Measurements from ENCODE around the gene BANF2.

Gene BANF2

DNA sequence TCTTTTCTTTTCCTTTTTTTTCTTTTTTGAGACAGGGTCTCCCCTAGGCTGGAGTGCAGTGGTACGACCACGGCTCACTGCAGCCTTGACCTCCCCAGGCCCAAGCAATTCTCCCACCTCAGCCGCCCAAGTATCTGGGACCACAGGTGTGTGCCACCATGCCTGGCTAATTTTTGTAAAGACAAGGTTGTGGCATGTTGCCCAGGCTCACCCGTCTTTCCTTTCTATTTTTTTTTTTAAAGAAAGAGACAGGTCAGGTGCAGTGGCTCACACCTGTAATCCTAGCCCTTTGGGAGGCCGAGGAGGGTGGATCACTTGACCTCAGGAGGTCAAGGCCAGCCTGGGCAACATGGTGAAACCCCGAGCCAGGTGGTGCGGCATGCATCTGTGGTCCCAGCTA is 16.6 kb downstream of the BANF2 start:
- no peak for ATAC-seq (ENCODE audit: low read depth)
- H3K36me3 Mint-ChIP-seq: no peaks in the 10 kb centered on the region

DNA sequence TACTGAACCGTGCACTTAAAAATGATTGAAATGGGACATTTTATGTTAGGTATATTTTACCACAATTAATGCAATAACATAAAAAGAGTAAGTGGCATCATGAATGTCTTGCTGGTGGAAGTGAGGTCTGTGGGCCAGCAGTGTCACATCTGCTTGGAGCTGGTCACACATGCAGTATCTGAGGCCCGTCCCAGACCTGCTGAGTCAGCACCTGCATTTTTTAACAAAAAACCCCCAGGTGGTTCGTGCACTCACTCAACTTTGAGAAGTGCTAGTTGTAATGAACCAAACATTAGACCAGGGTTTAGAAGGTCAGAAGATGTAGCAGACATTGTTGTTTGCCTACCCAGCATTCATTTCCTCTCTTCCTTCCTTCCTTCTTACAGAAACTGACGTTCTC is 21.0 kb downstream of the BANF2 start:
- H3K27me3 Mint-ChIP-seq: peaks cover 5% of the 10 kb centered on the region
- no peak overlapping the region for H3K27ac Mint-ChIP-seq
- DNase-seq (ENCODE audit: low spot score in 2 of 2) (no peak), ATAC-seq (ENCODE audit: low read depth) (no peak)
- no peaks in the 10 kb centered on the region for H3K36me3 Mint-ChIP-seq
- H3K4me3 Mint-ChIP-seq: no peak overlapping the region
- H3K9me3 Mint-ChIP-seq: no peaks in the 10 kb centered on the region
- H3K4me1 Mint-ChIP-seq: no peaks in the 10 kb centered on the region

More for the DNA sequence above, 16.6 kb downstream of the BANF2 start:
- Mint-ChIP-seq H3K27me3 (peaks cover 10% of the 10 kb centered on the region), H3K9me3 (no peaks in the 10 kb centered on the region), H3K4me3 (no peak overlapping the region), H3K27ac (no peak overlapping the region), H3K4me1 (no peaks in the 10 kb centered on the region)
- no peak for DNase-seq (ENCODE audit: low spot score in 2 of 2)

DNA sequence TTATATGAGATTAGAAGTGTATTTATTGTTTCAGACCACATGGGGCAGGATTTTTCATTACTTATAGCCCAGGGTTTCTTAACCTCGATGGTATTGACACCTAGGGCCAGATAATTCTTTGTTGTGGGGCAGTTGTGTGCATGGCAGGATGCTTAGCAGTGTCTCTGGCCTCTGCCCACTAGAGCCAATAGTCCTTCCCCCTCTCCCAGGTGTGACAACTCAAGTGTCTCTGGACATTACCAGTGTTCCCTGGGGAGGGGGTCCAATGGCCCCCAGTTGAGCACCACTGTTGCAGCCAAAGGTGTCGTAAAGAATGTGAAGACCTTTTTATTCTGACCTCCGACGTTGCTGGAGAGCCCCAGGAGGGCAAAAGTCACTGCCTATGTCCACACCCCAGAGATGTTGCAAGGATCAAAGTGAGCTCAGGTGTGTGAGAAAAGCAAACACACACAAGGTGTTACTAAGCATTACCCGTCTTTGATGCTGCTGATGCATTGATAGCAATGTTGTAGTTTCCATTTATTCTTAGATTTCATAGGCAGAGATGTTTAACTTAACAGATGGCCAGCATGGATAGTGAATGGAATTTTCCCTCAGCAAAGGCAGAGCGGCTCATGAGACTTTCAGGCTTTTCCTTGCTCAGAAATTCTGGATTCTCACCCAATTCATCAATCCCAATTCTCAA is 22.2 kb downstream of the BANF2 start:
- ATAC-seq (ENCODE audit: low read depth): no peak
- Mint-ChIP-seq H3K27me3 (peaks cover 5% of the 10 kb centered on the region), H3K27ac (no peak overlapping the region), H3K4me3 (no peak overlapping the region), H3K9me3 (no peaks in the 10 kb centered on the region), H3K36me3 (no peaks in the 10 kb centered on the region), H3K4me1 (no peaks in the 10 kb centered on the region)
- DNase-seq (ENCODE audit: low spot score in 2 of 2): no peak

DNA sequence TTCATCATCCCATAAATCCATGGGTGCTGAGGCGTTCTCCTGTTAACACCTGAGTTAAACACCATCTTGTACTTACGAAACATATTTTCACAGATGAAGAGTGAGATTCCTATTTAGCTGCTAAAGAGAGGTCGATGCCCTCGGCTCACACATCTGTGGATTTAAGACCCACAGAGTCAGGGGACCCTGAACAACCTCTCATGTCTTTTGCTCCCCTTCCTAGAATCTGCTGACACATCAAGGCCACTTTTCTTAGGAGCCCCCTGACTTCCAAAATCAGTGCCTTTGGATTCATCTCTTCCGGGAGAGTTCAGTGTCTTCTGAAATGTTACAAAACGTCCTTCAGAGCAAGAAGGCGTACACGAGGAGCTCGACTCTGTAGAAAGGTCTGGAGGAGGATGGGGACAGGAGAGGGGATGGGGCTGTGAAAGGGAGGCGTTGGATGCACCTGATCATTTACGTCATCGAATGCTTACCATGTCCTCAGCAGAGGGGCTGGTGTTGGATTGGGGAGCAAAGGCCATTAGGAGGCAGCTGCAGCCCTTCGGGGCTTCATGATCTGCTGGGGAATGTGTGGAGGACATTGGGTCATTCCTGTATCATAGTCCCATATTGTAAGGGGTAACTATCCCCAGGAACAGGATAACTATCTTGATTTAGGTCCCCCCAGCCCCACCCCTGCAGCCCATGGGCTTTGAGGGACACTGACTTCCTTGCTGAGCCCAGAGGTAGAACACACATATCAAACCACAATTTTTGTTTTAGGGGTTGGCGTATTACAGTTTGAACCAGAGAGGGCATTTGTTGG is 22.9 kb downstream of the BANF2 start:
- ATAC-seq (ENCODE audit: low read depth) (no peak), DNase-seq (ENCODE audit: low spot score in 2 of 2) (no peak)
- H3K27me3 Mint-ChIP-seq: peaks cover 5% of the 10 kb centered on the region
- no peaks in the 10 kb centered on the region for H3K4me1 Mint-ChIP-seq
- no peaks in the 10 kb centered on the region for H3K36me3 Mint-ChIP-seq
- H3K27ac Mint-ChIP-seq: no peak overlapping the region
- no peak overlapping the region for H3K4me3 Mint-ChIP-seq
- H3K9me3 Mint-ChIP-seq: no peaks in the 10 kb centered on the region

DNA sequence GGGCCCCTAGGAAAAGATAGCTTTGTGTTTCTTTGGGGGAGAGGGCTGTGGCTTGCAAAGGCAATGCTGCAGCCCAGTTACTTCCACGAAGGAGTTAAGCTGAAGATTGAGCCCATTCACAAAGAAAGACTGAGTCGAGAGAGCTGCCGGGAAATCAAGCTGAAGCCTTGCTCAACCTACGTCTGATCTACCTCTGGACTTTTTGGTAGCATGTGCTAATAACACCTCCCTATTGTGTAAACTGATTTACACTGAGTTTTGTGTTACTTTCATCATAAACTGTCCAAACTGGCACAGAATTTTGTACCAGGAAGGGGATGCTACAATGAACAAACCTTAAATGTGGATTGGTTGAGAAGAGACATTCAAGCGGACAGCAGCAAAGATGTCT is 23.5 kb downstream of the BANF2 start:
- Mint-ChIP-seq H3K4me3 (no peak overlapping the region), H3K9me3 (no peaks in the 10 kb centered on the region), H3K27me3 (peaks cover 5% of the 10 kb centered on the region), H3K36me3 (no peaks in the 10 kb centered on the region), H3K27ac (no peak overlapping the region), H3K4me1 (no peaks in the 10 kb centered on the region)
- ATAC-seq (ENCODE audit: low read depth) (no peak), DNase-seq (ENCODE audit: low spot score in 2 of 2) (no peak)

DNA sequence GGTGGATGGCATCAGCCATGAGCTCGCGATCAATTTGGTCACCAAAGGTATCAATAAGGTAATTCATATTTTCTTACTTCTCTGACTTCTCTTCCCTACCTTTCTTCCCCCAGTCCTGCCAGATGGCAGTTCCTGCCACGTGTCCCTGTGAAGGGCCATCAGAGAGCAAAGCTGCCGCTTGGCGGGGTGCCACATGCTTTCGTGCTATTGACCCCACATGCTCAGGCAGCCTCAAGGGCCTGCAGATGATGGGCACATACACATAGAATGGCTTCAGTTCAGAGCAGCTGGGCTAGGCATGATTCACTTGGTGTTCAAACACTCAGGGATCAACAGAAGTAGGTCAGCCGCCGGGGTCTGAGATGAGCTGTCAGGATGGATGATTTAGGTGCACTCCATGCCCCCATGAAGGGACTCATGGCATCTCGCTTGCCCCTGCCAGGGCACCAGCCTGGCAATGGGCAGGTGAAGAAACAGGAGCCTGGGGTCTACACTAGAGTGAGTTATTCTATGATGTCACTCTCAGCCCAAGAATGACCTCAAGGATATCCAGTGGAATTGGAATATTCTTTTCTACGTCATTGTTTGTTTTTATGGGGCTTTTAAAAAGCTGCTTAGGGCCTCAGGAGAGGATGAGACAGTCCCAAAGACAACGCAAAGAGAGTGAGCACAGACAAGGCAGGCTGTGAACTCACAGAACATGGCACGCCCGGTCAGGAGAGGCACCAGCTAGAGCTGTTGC is 25.5 kb downstream of the BANF2 start:
- H3K27ac Mint-ChIP-seq: no peak overlapping the region
- peaks cover 6% of the 10 kb centered on the region for H3K27me3 Mint-ChIP-seq
- DNase-seq (ENCODE audit: low spot score in 2 of 2) (no peak), ATAC-seq (ENCODE audit: low read depth) (no peak)
- no peaks in the 10 kb centered on the region for H3K36me3 Mint-ChIP-seq
- H3K4me1 Mint-ChIP-seq: no peaks in the 10 kb centered on the region
- no peaks in the 10 kb centered on the region for H3K9me3 Mint-ChIP-seq
- H3K4me3 Mint-ChIP-seq: no peak overlapping the region

DNA sequence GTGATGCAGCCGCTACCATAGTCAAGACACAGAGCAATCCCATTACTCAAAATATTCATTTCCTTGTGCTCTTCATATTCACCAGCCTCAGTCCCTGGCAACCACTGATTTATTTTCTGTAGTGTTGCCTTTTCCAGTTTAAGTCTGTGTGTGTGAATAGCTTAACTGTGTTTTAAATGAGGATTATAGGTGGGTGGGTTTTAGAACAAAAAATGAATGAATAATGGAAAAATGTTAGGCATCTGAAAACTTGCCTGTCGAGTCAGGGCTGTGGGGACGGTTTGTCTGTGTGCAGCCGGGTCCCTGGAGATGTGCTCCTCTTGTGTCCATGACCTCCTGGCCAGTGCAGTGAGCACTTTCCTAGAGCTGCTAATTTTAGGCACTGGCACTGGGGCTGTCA is 27.1 kb downstream of the BANF2 start:
- DNase-seq (ENCODE audit: low spot score in 2 of 2) (no peak), ATAC-seq (ENCODE audit: low read depth) (no peak)
- no peaks in the 10 kb centered on the region for H3K4me1 Mint-ChIP-seq
- peaks cover 11% of the 10 kb centered on the region for H3K27me3 Mint-ChIP-seq
- H3K27ac Mint-ChIP-seq: no peak overlapping the region
- no peaks in the 10 kb centered on the region for H3K36me3 Mint-ChIP-seq
- no peak overlapping the region for H3K4me3 Mint-ChIP-seq
- no peaks in the 10 kb centered on the region for H3K9me3 Mint-ChIP-seq

DNA sequence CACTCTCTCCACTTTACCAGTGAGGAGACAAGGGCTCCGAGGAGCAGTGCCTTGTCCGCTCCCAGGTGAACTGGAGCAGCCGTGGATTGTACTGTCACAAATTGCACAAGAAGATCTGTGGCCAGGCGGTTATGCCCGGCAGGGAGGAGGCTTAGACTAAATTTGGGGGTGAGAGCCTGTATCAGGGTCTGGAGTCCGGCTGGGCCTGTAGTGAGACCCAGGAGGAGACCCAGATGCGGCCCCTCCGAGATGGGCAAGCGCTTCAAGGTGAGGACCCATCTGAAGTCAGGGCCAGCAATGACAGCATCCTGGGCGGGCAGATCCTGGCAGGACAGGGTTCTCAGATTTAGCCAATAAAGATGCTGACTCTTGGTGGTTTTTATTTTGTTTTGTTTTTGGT is 27.6 kb downstream of the BANF2 start:
- H3K27me3 Mint-ChIP-seq: peaks cover 11% of the 10 kb centered on the region
- no peak for ATAC-seq (ENCODE audit: low read depth)

DNA sequence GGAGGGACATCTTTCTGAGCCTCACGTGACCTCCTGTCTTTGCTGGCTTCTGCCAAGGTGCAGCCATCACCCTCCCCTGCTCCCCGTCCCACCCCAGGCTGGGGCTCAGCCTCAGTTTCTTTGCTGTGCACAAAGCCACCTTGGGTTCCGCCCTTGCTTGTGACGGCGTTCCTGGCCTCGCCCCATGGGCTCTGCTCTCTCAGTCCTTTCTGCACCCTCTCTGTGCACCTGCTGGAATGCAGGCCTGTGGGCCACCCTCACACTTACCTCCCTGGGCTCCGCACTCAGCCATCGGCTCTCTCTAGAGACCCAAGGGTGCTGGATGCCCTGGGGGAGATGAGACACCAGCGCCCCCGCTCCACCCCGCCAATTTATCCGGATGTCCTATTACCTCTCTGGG is 28.3 kb downstream of the BANF2 start:
- Mint-ChIP-seq H3K4me1 (no peaks in the 10 kb centered on the region), H3K36me3 (no peaks in the 10 kb centered on the region), H3K9me3 (no peaks in the 10 kb centered on the region), H3K27ac (no peak overlapping the region), H3K4me3 (no peak overlapping the region), H3K27me3 (peaks cover 7% of the 10 kb centered on the region)
- ATAC-seq (ENCODE audit: low read depth) (no peak), DNase-seq (ENCODE audit: low spot score in 2 of 2) (no peak)

More for the DNA sequence above, 27.6 kb downstream of the BANF2 start:
- Mint-ChIP-seq H3K4me1 (no peaks in the 10 kb centered on the region), H3K36me3 (no peaks in the 10 kb centered on the region), H3K27ac (no peak overlapping the region), H3K9me3 (no peaks in the 10 kb centered on the region), H3K4me3 (no peak overlapping the region)
- no peak for DNase-seq (ENCODE audit: low spot score in 2 of 2)

DNA sequence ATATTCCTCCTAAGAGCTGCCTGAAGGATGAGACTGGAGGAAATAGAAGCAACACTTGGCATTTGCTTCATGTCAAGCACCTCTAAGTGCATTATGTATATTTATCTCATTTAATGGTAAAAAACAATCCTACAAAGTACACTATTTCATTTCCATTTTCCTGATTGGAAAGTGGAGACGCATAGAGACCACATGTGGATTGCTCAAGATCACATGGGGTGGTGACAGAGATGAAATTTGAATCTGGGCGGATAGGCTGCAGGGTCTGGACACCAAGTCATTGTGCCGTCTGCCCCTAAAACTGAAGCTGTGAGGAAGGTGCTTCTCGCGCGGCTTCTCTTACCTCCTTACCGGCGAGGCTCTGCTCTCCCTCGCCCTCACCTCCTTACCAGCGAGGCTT is 30.3 kb downstream of the BANF2 start:
- Mint-ChIP-seq H3K27ac (no peak overlapping the region), H3K27me3 (peaks cover 7% of the 10 kb centered on the region), H3K4me1 (no peaks in the 10 kb centered on the region), H3K4me3 (no peak overlapping the region), H3K36me3 (no peaks in the 10 kb centered on the region), H3K9me3 (no peaks in the 10 kb centered on the region)
- no peak for ATAC-seq (ENCODE audit: low read depth)
- DNase-seq (ENCODE audit: low spot score in 2 of 2): no peak

DNA sequence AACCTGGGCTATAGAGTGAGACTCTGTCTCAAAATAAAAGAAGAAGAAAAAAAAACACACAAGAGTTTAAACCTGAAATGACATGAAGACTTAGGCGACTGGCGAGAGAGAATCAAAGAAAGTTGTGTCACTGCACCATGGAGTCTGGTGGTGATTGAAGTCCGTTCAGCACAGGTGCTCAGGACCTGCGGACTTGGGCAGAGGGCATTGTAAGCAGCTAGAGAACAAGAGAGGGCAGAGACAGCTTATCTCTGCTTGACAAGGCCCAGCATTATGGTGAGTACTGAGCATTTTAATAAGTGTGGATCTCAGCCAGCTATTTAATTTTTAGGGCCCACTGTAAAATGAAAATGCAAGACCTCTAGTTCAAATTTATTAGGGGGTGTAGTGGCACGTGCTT is 31.5 kb downstream of the BANF2 start:
- peaks cover 7% of the 10 kb centered on the region for H3K27me3 Mint-ChIP-seq
- H3K9me3 Mint-ChIP-seq: peaks cover 2% of the 10 kb centered on the region
- no peaks in the 10 kb centered on the region for H3K36me3 Mint-ChIP-seq
- H3K4me3 Mint-ChIP-seq: no peak overlapping the region
- DNase-seq (ENCODE audit: low spot score in 2 of 2) (no peak), ATAC-seq (ENCODE audit: low read depth) (no peak)
- H3K27ac Mint-ChIP-seq: no peak overlapping the region
- no peaks in the 10 kb centered on the region for H3K4me1 Mint-ChIP-seq

DNA sequence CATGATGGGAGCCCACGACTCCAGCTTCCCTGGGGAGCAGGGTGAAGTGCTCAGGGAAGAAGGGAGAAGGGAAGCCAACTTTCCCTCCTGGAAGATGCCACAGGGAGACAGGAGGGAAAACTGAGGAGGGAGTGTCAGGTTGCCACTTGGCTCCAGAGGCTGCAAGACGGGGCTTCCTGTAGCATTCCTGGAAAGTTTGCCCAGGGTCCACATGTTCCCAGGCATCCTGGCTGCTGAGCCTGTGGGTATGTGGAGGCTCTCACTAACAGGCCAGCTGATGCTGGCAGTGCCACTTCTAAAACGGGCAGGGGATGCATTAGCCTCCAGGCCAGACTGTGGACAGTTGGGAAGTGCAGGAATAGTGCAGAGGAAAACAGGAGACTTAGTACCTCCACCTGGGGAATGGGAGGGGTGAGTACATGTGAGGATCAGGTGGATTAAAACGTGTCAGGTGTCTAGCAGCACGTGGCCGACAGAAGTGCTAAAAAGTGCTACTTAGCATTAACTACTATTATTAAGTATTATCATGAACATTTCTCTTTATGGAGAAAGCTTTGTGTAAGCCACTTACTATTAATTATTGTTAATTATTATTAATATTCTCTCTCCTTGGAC is 33.2 kb downstream of the BANF2 start:
- ATAC-seq (ENCODE audit: low read depth): no peak
- Mint-ChIP-seq H3K36me3 (no peaks in the 10 kb centered on the region), H3K27me3 (peaks cover 7% of the 10 kb centered on the region), H3K4me1 (no peaks in the 10 kb centered on the region), H3K4me3 (no peak overlapping the region), H3K27ac (no peak overlapping the region), H3K9me3 (peaks cover 5% of the 10 kb centered on the region)
- no peak for DNase-seq (ENCODE audit: low spot score in 2 of 2)

DNA sequence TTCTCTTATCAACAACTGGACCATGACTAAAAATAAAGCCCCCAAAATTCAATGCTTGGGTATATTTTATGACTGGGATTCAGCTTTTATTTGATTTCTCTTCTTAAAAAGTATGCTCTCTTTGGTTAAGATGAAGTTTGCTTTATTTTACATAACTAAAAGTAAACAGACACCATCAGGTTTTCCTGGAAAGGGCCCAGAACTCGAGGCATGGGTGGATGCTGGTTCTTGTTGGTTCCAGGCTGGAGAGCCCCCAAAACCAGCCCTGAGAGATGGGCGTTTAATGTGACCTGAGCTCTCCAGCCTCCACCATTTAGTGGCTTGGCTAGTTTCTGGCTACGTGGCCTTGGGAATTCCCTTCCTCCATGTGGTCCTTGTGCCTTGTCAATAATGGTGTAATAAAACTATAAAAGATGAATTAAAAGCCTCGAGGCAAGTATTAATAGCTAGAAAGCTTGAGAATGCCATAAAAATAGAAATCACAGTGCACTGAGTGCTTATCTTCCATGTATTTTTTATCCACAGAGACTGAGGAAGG is 34.1 kb downstream of the BANF2 start:
- ATAC-seq (ENCODE audit: low read depth) (no peak), DNase-seq (ENCODE audit: low spot score in 2 of 2) (no peak)
- H3K9me3 Mint-ChIP-seq: peaks cover 8% of the 10 kb centered on the region
- no peak overlapping the region for H3K27ac Mint-ChIP-seq
- H3K4me3 Mint-ChIP-seq: no peak overlapping the region
- H3K27me3 Mint-ChIP-seq: peaks cover 9% of the 10 kb centered on the region
- H3K4me1 Mint-ChIP-seq: no peaks in the 10 kb centered on the region
- H3K36me3 Mint-ChIP-seq: peaks cover 2% of the 10 kb centered on the region

DNA sequence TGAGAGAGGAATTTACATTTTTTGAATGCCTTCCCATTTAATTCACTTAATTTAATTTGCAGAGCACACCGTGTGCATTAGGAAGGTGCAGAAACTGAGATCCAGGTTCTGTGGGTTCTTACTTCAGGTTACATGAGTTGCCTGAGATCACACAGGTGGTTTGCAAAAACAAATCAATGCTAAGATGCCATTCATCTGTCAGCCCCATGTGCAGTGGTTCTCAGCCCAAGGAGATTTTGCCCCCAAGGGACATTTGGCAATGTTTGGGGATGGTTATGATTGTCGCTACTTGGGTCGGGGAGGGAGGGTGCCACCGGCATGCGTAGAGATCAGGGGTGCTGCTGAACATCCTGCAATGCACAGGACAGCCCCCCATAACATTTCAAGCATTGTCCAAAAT is 34.6 kb downstream of the BANF2 start:
- Mint-ChIP-seq H3K36me3 (peaks cover 2% of the 10 kb centered on the region), H3K27me3 (peaks cover 9% of the 10 kb centered on the region), H3K4me1 (no peaks in the 10 kb centered on the region), H3K4me3 (no peak overlapping the region), H3K27ac (no peak overlapping the region), H3K9me3 (peaks cover 8% of the 10 kb centered on the region)
- ATAC-seq (ENCODE audit: low read depth) (no peak), DNase-seq (ENCODE audit: low spot score in 2 of 2) (no peak)

Data from memory B cell (primary cell).